ENCODE results near the gene ZMYM3.

ZMYM3 gene

GRCh38 chrX:71252221-71252620, 1.7 kb downstream of the ZMYM3 start:
- no peak for DNase-seq

- DNase-seq, result no peak
These were observed 2.4 kb downstream of the ZMYM3 start for GRCh38 chrX:71251466-71251973.

- DNase-seq, result no peak
These were observed 3.1 kb downstream of the ZMYM3 start for GRCh38 chrX:71250841-71251240.

GRCh38 chrX:71245159-71245558, 8.8 kb downstream of the ZMYM3 start:
- DNase-seq, result no peak

GRCh38 chrX:71244359-71245128, 9.4 kb downstream of the ZMYM3 start:
- no peak for DNase-seq

GRCh38 chrX:71241301-71241700, 12.6 kb downstream of the ZMYM3 start:
- no peak for DNase-seq

GRCh38 chrX:71239781-71240180, 14.2 kb downstream of the ZMYM3 start:
- no peak for DNase-seq

- no peak for DNase-seq
These were observed 17.1 kb downstream of the ZMYM3 start for GRCh38 chrX:71236836-71237235.

GRCh38 chrX:71235482-71235881, 18.5 kb downstream of the ZMYM3 start:
- DNase-seq, result no peak

- DNase-seq, result no peak
These were observed 25.8 kb downstream of the ZMYM3 start for GRCh38 chrX:71228063-71228642.

GRCh38 chrX:71227370-71228062, 26.4 kb downstream of the ZMYM3 start:
- DNase-seq, result no peak

GRCh38 chrX:71225676-71226075, 28.3 kb downstream of the ZMYM3 start:
- DNase-seq, result no peak

GRCh38 chrX:71225009-71225408, 28.9 kb downstream of the ZMYM3 start:
- no peak for DNase-seq

GRCh38 chrX:71224098-71224708, 29.7 kb downstream of the ZMYM3 start:
- no peak for DNase-seq

- DNase-seq, result no peak
These were observed 31.0 kb downstream of the ZMYM3 start, which contains the start of gene GJB1 for GRCh38 chrX:71222929-71223328. GJB1 (plus strand) TSS chrX:71223224; CDS start chrX:71223708, 484 bp downstream.

- no peak for DNase-seq
These were observed 32.8 kb downstream of the ZMYM3 start for GRCh38 chrX:71221145-71221544.

GRCh38 chrX:71217298-71217697, 36.6 kb downstream of the ZMYM3 start:
- no peak for DNase-seq

- peak; percentile 60 for DNase-seq
These were observed 37.5 kb downstream of the ZMYM3 start for GRCh38 chrX:71216485-71216884.

GRCh38 chrX:71215338-71215912, 38.5 kb downstream of the ZMYM3 start:
- DNase-seq, result no peak

- DNase-seq, result no peak
These were observed 39.2 kb downstream of the ZMYM3 start for GRCh38 chrX:71214604-71215337.

- no peak for DNase-seq
These were observed 39.8 kb downstream of the ZMYM3 start for GRCh38 chrX:71214152-71214551.

GRCh38 chrX:71212536-71212935, 41.4 kb downstream of the ZMYM3 start:
- DNase-seq, result no peak
